Left ventricle myocardium inferior (tissue), 1 donor: ENCODE measurements around the gene RNASE2. TPM values are rescaled to one million over a fixed set of nuclear protein-coding genes. Genes with fewer than 3 reads are reported as not detected.

Experiments
- DNase-seq: peaks from one replicate; pipeline ENCODE4 v3.0.0-alpha.2; 2020
- H3K27ac ChIP-seq: fragments of 200-600 bp; replicated peaks from 2 replicates; pipeline ENCODE4 v1.8.0; 2021
- H3K27me3 ChIP-seq: fragments of 200-600 bp; 2 replicates; pipeline ENCODE4 v1.8.0; 2021; ENCODE audit warnings: low read depth
- H3K36me3 ChIP-seq: fragments of 200-600 bp; 2 replicates; pipeline ENCODE4 v1.8.0; 2021
- H3K4me1 ChIP-seq: fragments of 200-600 bp; 2 replicates; pipeline ENCODE4 v1.8.0; 2021
- H3K4me3 ChIP-seq: fragments of 200-600 bp; 2 replicates; pipeline ENCODE4 v1.8.0; 2021; ENCODE audit warnings: mild to moderate bottlenecking, moderate library complexity
- H3K9me3 ChIP-seq: fragments of 200-600 bp; replicated peaks from 2 replicates; pipeline ENCODE4 v1.8.0; 2021
- intact Hi-C: fragments of 100-400 bp; cut with micrococcal nuclease; formaldehyde crosslinking; loops from one replicate; pipeline ENCODE4 v1.11.0; 2022
- total RNA-seq: library from RNA; stranded (reverse); fragmentation: NEBNext Ultra II Directional; extraction: Animal tissue kit (Norgen Biotek cat#: 25700); gene quantifications from one replicate; pipeline ENCODE4 v1.2.1, GENCODE V29; 2021
- TF ChIP-seq, protein P1 (sequence below): fragments of 200-600 bp; IDR thresholded peaks from 2 replicates; pipeline ENCODE4 v1.8.0; 2021; ENCODE audit warnings: antibody characterized with exemption, mild to moderate bottlenecking, borderline replicate concordance
- donor health status: DM: no; HTN: yes; CAD: no; lungs with severe emphysema.

Gene RNASE2
- total RNA-seq, 1 donor from 2014 or later: 1.3 TPM

- H3K27me3 ChIP-seq: no peaks in the 10 kb centered on the region
- TF ChIP-seq, protein P1, sequence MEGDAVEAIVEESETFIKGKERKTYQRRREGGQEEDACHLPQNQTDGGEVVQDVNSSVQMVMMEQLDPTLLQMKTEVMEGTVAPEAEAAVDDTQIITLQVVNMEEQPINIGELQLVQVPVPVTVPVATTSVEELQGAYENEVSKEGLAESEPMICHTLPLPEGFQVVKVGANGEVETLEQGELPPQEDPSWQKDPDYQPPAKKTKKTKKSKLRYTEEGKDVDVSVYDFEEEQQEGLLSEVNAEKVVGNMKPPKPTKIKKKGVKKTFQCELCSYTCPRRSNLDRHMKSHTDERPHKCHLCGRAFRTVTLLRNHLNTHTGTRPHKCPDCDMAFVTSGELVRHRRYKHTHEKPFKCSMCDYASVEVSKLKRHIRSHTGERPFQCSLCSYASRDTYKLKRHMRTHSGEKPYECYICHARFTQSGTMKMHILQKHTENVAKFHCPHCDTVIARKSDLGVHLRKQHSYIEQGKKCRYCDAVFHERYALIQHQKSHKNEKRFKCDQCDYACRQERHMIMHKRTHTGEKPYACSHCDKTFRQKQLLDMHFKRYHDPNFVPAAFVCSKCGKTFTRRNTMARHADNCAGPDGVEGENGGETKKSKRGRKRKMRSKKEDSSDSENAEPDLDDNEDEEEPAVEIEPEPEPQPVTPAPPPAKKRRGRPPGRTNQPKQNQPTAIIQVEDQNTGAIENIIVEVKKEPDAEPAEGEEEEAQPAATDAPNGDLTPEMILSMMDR: no peak
- intact Hi-C loops: no loop called here
Measured at GRCh38 chr14:20989471-20989786, 34.1 kb downstream of the RNASE2 start.

GRCh38 chr14:20989787-20990600 lies 34.7 kb downstream of the RNASE2 start, which contains the start of gene METTL17:
TSS of gene METTL17 (plus strand) at chr14:20989980. CDS start at chr14:20990003, 23 bp downstream.
- peaks cover 33% of the 10 kb centered on the region for H3K4me1 ChIP-seq
- TF ChIP-seq, protein P1: peak; percentile 25
- intact Hi-C loops: no loop called here

More at GRCh38 chr14:20989471-20989786, 34.1 kb downstream of the RNASE2 start:
- H3K36me3 ChIP-seq: peaks cover 33% of the 10 kb centered on the region
- H3K4me1 ChIP-seq: peaks cover 33% of the 10 kb centered on the region
- H3K9me3 ChIP-seq: no peaks in the 10 kb centered on the region
- peak overlapping the region; percentile 90 for H3K4me3 ChIP-seq
- no peak for DNase-seq
- peak overlapping the region; percentile 92 for H3K27ac ChIP-seq

DNA sequence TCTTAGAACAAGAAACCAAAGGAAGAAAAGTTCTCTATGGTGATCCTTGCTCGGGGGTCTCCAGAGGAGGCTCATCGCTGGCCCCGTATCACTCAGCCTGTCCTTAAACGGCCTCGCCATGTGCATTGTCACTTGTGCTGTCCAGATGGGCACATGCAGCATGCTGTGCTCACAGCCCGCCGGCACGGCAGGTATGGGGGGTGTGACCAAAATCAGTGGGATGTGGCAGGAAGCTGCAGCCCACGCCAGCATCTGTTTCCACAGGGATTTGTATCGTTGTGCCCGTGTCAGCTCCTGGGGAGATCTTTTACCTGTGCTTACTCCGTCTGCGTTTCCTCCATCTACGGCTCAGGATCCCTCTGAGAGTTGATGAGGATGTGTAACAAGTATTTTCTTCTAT lies 41.2 kb downstream of the RNASE2 start:
- H3K4me1 ChIP-seq: peaks cover 6% of the 10 kb centered on the region
- intact Hi-C loops: no loop called here
- DNase-seq: no peak
- no peak overlapping the region for H3K27ac ChIP-seq
- H3K4me3 ChIP-seq: no peak overlapping the region
- H3K27me3 ChIP-seq: no peaks in the 10 kb centered on the region
- TF ChIP-seq, protein P1: no peak
- no peaks in the 10 kb centered on the region for H3K9me3 ChIP-seq
- peaks cover 60% of the 10 kb centered on the region for H3K36me3 ChIP-seq

More at GRCh38 chr14:20989787-20990600, 34.7 kb downstream of the RNASE2 start, which contains the start of gene METTL17:
- no peaks in the 10 kb centered on the region for H3K27me3 ChIP-seq
- peaks cover 39% of the 10 kb centered on the region for H3K36me3 ChIP-seq
- peak; percentile 88 for DNase-seq
- H3K9me3 ChIP-seq: no peaks in the 10 kb centered on the region
- peak within 1 kb of the TSS; percentile 90 for H3K4me3 ChIP-seq
- peak within 1 kb of the TSS; percentile 92 for H3K27ac ChIP-seq

DNA sequence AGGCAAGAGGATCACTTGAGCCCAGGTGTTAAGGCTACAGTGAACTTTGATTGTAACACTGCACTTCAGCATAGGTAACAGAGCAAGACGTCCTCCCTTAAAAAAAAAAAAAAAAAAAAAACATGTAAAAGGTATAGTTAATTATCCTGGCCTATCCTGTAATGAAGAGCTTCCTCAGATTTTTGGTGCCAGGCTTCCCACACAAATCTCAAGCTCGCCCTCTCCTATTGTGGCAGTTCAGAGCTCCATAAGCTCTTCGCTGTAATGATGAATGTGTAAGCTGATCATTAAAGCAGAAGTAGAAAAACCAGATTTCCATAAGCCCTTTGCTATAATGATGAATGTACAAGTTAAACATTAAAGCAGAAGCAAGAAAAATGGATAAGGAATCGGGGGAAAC lies 41.8 kb downstream of the RNASE2 start:
- DNase-seq: no peak
- TF ChIP-seq, protein P1: no peak
- H3K4me1 ChIP-seq: peaks cover under 1% of the 10 kb centered on the region
- no peak overlapping the region for H3K4me3 ChIP-seq
- H3K27ac ChIP-seq: no peak overlapping the region
- H3K9me3 ChIP-seq: no peaks in the 10 kb centered on the region
- intact Hi-C loops: no loop called here
- no peaks in the 10 kb centered on the region for H3K27me3 ChIP-seq
- peaks cover 54% of the 10 kb centered on the region for H3K36me3 ChIP-seq

DNA sequence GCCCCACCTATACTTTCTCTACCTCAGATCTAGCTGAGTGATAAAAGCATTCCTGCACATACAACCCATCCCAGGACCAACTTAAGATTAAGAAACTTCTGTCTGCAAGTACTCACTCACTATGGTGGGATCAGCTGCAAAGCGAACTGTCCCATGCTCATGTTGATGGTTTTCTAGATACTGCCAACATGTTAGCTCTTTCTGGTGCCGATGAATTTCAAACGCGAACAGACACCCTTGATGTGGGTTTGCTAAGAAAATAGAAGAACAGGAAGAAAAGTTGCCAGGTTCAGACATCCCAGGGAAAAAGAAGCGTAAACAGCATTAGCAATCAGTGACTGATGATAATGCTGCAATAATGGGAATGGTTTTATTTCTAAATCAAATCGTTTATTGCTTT lies 42.3 kb downstream of the RNASE2 start:
- H3K9me3 ChIP-seq: no peaks in the 10 kb centered on the region
- no peaks in the 10 kb centered on the region for H3K4me1 ChIP-seq
- no peak overlapping the region for H3K27ac ChIP-seq
- H3K4me3 ChIP-seq: no peak overlapping the region
- H3K27me3 ChIP-seq: no peaks in the 10 kb centered on the region
- TF ChIP-seq, protein P1: no peak
- no peak for DNase-seq
- peaks cover 50% of the 10 kb centered on the region for H3K36me3 ChIP-seq
- intact Hi-C loops: no loop called here
